OCI-LY1 (cell line): Measurements from ENCODE around the gene FERMT2.

ENCODE experiments used
- H2AFZ ChIP-seq: fragments of 200-600 bp; sonication (generic), shearing (Covaris generic); 2 replicates; pipeline ENCODE4 v1.6.0; 2014; ENCODE audit warnings: antibody characterized with exemption, mild to moderate bottlenecking, low read length
- H3F3A ChIP-seq: fragments of 200-600 bp; sonication (generic), shearing (Covaris generic); 2 replicates; pipeline ENCODE4 v1.6.0; 2014; ENCODE audit warnings: mild to moderate bottlenecking, antibody characterized with exemption, low read length, moderate library complexity; ENCODE audit not compliant: insufficient read depth
- H3K27ac ChIP-seq: fragments of 200-600 bp; sonication (generic); 2 replicates; pipeline ENCODE4 v1.5.1; 2014; ENCODE audit warnings: low read length, mixed run types, mild to moderate bottlenecking, low read depth; ENCODE audit not compliant: poor library complexity, severe bottlenecking
- H3K27me3 ChIP-seq: fragments of 200-600 bp; sonication (generic); 2 replicates; pipeline ENCODE4 v1.6.0; 2014; ENCODE audit warnings: antibody characterized with exemption, mild to moderate bottlenecking, low read length, moderate library complexity; ENCODE audit not compliant: insufficient read depth
- H3K36me3 ChIP-seq: fragments of 200-600 bp; sonication (generic); 2 replicates; pipeline ENCODE4 v1.6.1; 2014; ENCODE audit warnings: mild to moderate bottlenecking, antibody characterized with exemption, low read length, moderate library complexity, mixed read lengths; ENCODE audit not compliant: insufficient read depth
- H3K4me1 ChIP-seq: fragments of 200-600 bp; sonication (generic); 2 replicates; pipeline ENCODE4 v1.5.1; 2014; ENCODE audit warnings: mild to moderate bottlenecking, low read length, moderate library complexity; ENCODE audit not compliant: insufficient read depth, severe bottlenecking
- H3K4me2 ChIP-seq: fragments of 200-600 bp; sonication (generic), shearing (Covaris generic); 2 replicates; pipeline ENCODE4 v1.6.1; 2014; ENCODE audit warnings: low read length
- H3K4me3 ChIP-seq: fragments of 200-600 bp; sonication (generic); 2 replicates; pipeline ENCODE4 v1.5.1; 2014; ENCODE audit warnings: low read length, low read depth, mild to moderate bottlenecking, mixed read lengths; ENCODE audit not compliant: poor library complexity, severe bottlenecking
- H3K79me2 ChIP-seq: fragments of 200-600 bp; shearing (Covaris generic); 2 replicates; pipeline ENCODE4 v1.6.1; 2016; ENCODE audit warnings: mixed run types, low read length, mixed read lengths; ENCODE audit not compliant: insufficient read depth
- H3K9ac ChIP-seq: fragments of 200-600 bp; sonication (generic), shearing (Covaris generic); 2 replicates; pipeline ENCODE4 v1.6.1; 2014; ENCODE audit warnings: mild to moderate bottlenecking, low read length, mixed read lengths
- H3K9me2 ChIP-seq: fragments of 200-600 bp; sonication (generic), shearing (Covaris generic); 2 replicates; pipeline ENCODE4 v1.6.1; 2014; ENCODE audit warnings: low read depth, mild to moderate bottlenecking, low read length, mixed read lengths
- H3K9me3 ChIP-seq: fragments of 200-600 bp; shearing (Covaris generic); 2 replicates; pipeline ENCODE4 v1.6.1; 2014; ENCODE audit warnings: low read length, mixed read lengths
- H4K20me1 ChIP-seq: fragments of 200-600 bp; sonication (generic), shearing (Covaris generic); 2 replicates; pipeline ENCODE4 v1.6.0; 2016; ENCODE audit warnings: mild to moderate bottlenecking, low read length; ENCODE audit not compliant: insufficient read depth
- CTCF ChIP-seq: fragments of 200-600 bp; sonication (generic), shearing (Covaris generic); IDR thresholded peaks from 2 replicates; pipeline ENCODE4 v1.5.1; 2017; ENCODE audit warnings: mild to moderate bottlenecking, antibody characterized with exemption, low read length, moderate library complexity, mixed read lengths
- EZH2 ChIP-seq: fragments of 200-600 bp; sonication (generic), shearing (Covaris generic); IDR thresholded peaks from 2 replicates; pipeline ENCODE4 v1.8.0; 2017; ENCODE audit warnings: borderline replicate concordance, mixed run types, mild to moderate bottlenecking, antibody characterized with exemption, low read length, moderate library complexity, mixed read lengths

The FERMT2 gene

GRCh38 chr14:52845081-52845480, 105.8 kb downstream of the FERMT2 start:
- Histone ChIP-seq H3K9me2 (no peaks in the 10 kb centered on the region), H3K79me2 (no peaks in the 10 kb centered on the region), H3K9ac (no peak overlapping the region), H2AFZ (no peak overlapping the region), H3K27ac (no peak overlapping the region), H3K9me3 (no peaks in the 10 kb centered on the region), H3K4me3 (no peak overlapping the region), H3K4me1 (peaks cover 7% of the 10 kb centered on the region), H4K20me1 (no peaks in the 10 kb centered on the region), H3F3A (no peaks in the 10 kb centered on the region), H3K4me2 (no peak overlapping the region), H3K27me3 (no peaks in the 10 kb centered on the region), H3K36me3 (no peaks in the 10 kb centered on the region)
- TF ChIP-seq CTCF (no peak), EZH2 (no peak)

DNA sequence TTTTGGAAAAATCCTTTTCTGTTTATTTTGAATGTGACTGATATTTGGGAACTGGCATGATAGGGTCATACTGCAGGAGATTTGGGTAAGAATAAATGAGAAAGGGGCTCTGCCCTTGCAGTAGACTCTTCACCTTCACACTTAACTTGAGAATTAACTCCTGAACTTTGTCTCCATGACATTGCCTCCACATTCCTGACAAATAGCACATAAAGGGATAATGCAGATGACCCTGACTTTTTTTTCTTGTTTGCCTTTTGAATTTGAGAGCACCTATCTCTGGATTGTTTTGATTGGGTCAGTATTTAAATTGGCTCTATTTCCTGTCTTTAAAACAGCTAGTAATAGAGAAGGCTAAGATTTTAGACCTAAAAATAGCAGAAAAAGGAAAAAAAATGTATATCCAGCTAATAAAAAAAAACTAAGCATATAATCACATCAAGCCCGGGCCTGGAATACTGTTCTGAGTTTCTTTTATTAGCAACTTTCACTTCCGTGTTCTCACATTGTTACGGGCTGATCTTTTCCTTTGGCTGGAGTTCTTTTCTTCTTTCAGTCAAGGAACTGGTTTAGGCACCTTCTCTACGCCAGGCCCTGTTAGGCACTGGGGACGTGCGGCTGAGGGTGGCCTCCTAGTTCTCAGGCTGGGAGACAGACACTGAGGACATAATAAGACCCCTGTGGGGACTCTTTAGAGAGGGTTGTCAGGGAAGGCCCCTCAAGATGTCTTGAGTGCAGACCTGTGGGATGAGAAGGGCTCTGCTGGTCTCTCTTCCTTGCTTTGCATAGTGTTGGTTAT, 106.4 kb downstream of the FERMT2 start:
- Histone ChIP-seq H3K9me2 (no peaks in the 10 kb centered on the region), H3F3A (no peaks in the 10 kb centered on the region), H4K20me1 (no peaks in the 10 kb centered on the region), H3K79me2 (no peaks in the 10 kb centered on the region), H3K9me3 (no peaks in the 10 kb centered on the region), H3K9ac (no peak overlapping the region), H3K4me3 (no peak overlapping the region), H3K36me3 (no peaks in the 10 kb centered on the region), H3K4me2 (0 out of 2 replicates have a peak overlapping the region, but pooled peaks have one; percentile 7), H2AFZ (no peak overlapping the region), H3K27ac (no peak overlapping the region), H3K27me3 (no peaks in the 10 kb centered on the region), H3K4me1 (peaks cover 7% of the 10 kb centered on the region)
- TF ChIP-seq CTCF (no peak), EZH2 (no peak)

GRCh38 chr14:52840877-52841276, 110.0 kb downstream of the FERMT2 start:
- H3K4me1 ChIP-seq = peaks cover 7% of the 10 kb centered on the region
- H3F3A ChIP-seq = no peaks in the 10 kb centered on the region
- no peaks in the 10 kb centered on the region for H3K79me2 ChIP-seq
- H3K27ac ChIP-seq = no peak overlapping the region
- no peaks in the 10 kb centered on the region for H3K9me3 ChIP-seq
- no peaks in the 10 kb centered on the region for H4K20me1 ChIP-seq
- H3K9ac ChIP-seq = no peak overlapping the region
- H3K36me3 ChIP-seq = no peaks in the 10 kb centered on the region
- no peaks in the 10 kb centered on the region for H3K9me2 ChIP-seq
- no peak overlapping the region for H3K4me2 ChIP-seq
- no peak overlapping the region for H3K4me3 ChIP-seq
- H3K27me3 ChIP-seq = no peaks in the 10 kb centered on the region
- TF ChIP-seq EZH2 = no peak
- no peak for TF ChIP-seq CTCF
- H2AFZ ChIP-seq = no peak overlapping the region
